Endothelial cell of umbilical vein (primary cell): ENCODE measurements around the gene SLC44A5. TPM values are rescaled to one million over a fixed set of nuclear protein-coding genes. Genes with fewer than 3 reads are reported as not detected.

ENCODE experiments used
- BruUV-seq: library from RNA; stranded (reverse); fragments of 400-500 nt; replicated peaks from 2 replicates; lab custom pipeline; 2021; lab: Mats Ljungman, UMichigan
- CTCF ChIA-PET: fragments of 300-600, 350-600 bp; sonication (Branson Sonifier 250); formaldehyde crosslinking; loops from one replicate; lab custom pipeline; 2021; ENCODE audit warnings: antibody characterized with exemption, inconsistent platforms; lab: Charles Lee
- POLR2A ChIA-PET: fragments of 300-600, 350-600 bp; sonication (Branson Sonifier 250); formaldehyde crosslinking; loops from one replicate; lab custom pipeline; 2021; ENCODE audit warnings: antibody characterized with exemption, inconsistent platforms; lab: Charles Lee
- DNase-seq: peaks from one replicate; pipeline ENCODE4 v3.0.0-alpha.2; 2011; ENCODE audit warnings: low read depth, low spot score
- FAIRE-seq: peaks from 2 replicates; lab custom pipeline; 2011; peaks lifted over from hg19 to GRCh38; lab: Jason Lieb, UNC
- H2AFZ ChIP-seq: 2 replicates; pipeline ENCODE4 v1.6.0; 2012; ENCODE audit warnings: low read depth, low read length, control low read depth, inconsistent platforms
- H3K27ac ChIP-seq: 2 replicates; pipeline ENCODE4 v1.5.1; 2011; ENCODE audit warnings: low read depth, mild to moderate bottlenecking, control low read depth, low read length, moderate library complexity; ENCODE audit not compliant: insufficient read depth
- H3K27me3 ChIP-seq, 2 experiments: 2 replicates each; pipeline versions ENCODE4 v1.6.0 to v1.6.1; 2011; ENCODE audit warnings: low read length in 2 of 2, mixed read lengths in 1 of 2; ENCODE audit not compliant: control insufficient read depth in 2 of 2, insufficient read depth in 2 of 2
- H3K36me3 ChIP-seq, 2 experiments: 2 replicates in 1 of 2; 3 replicates in 1 of 2; pipeline ENCODE4 v1.5.1; 2011; ENCODE audit warnings: low read length in 2 of 2, mild to moderate bottlenecking in 1 of 2, moderate library complexity in 1 of 2; ENCODE audit not compliant: control insufficient read depth in 2 of 2, insufficient read depth in 2 of 2; ENCODE audit errors: extremely low read depth in 1 of 2
- H3K4me1 ChIP-seq: 3 replicates; pipeline ENCODE4 v1.5.1; 2011; ENCODE audit warnings: mild to moderate bottlenecking, low read length; ENCODE audit not compliant: control insufficient read depth, insufficient read depth; ENCODE audit errors: extremely low read depth
- H3K4me2 ChIP-seq: 2 replicates; pipeline ENCODE4 v1.6.1; 2011; ENCODE audit warnings: low read length, control low read depth, mixed read lengths; ENCODE audit not compliant: insufficient read depth
- H3K4me3 ChIP-seq, 3 experiments: fragments of 200-600 bp in 1 of 3; sonication (generic), shearing (Covaris generic) in 1 of 3; replicated peaks in 1 of 3; 2 replicates each; pipeline ENCODE4 v1.5.1; 2011 to 2016; ENCODE audit warnings: control low read depth in 3 of 3, low read length in 3 of 3, mild to moderate bottlenecking in 2 of 3, inconsistent platforms in 1 of 3, low read depth in 1 of 3, moderate library complexity in 1 of 3; ENCODE audit not compliant: insufficient read depth in 1 of 3
- H3K79me2 ChIP-seq: 2 replicates; pipeline ENCODE4 v1.6.0; 2012; ENCODE audit warnings: low read length, inconsistent platforms; ENCODE audit not compliant: control insufficient read depth, insufficient read depth
- H3K9ac ChIP-seq: replicated peaks from 2 replicates; pipeline ENCODE3; 2011; ENCODE audit warnings: low read length, control low read depth; ENCODE audit not compliant: insufficient read depth; ENCODE audit errors: extremely low read depth
- H3K9me1 ChIP-seq: replicated peaks from 3 replicates; pipeline ENCODE4 v1.6.0; 2011; ENCODE audit warnings: mild to moderate bottlenecking, low read length; ENCODE audit not compliant: control insufficient read depth, insufficient read depth; ENCODE audit errors: extremely low read depth
- H3K9me3 ChIP-seq: replicated peaks from 2 replicates; pipeline ENCODE4 v1.5.1; 2012; ENCODE audit warnings: low read length, inconsistent platforms; ENCODE audit not compliant: control insufficient read depth, insufficient read depth
- H4K20me1 ChIP-seq: replicated peaks from 2 replicates; pipeline ENCODE3; 2011; ENCODE audit warnings: mild to moderate bottlenecking, low read length; ENCODE audit not compliant: control insufficient read depth, insufficient read depth; ENCODE audit errors: extremely low read depth
- EZH2 ChIP-seq: IDR thresholded peaks from 2 replicates; pipeline ENCODE4 v1.6.1; 2012; ENCODE audit warnings: borderline replicate concordance, low read depth, mild to moderate bottlenecking, moderate library complexity, low read length, inconsistent platforms; ENCODE audit not compliant: severe bottlenecking
- FOS ChIP-seq: IDR thresholded peaks from 2 replicates; pipeline ENCODE4 v1.6.1; 2011; ENCODE audit warnings: mild to moderate bottlenecking, low read length, moderate library complexity, borderline replicate concordance; ENCODE audit not compliant: insufficient read depth
- GATA2 ChIP-seq: IDR thresholded peaks from 2 replicates; pipeline ENCODE4 v1.7.0; 2011; ENCODE audit warnings: low read depth, mild to moderate bottlenecking, moderate library complexity, mixed read lengths, low read length; ENCODE audit not compliant: insufficient read length, insufficient read depth
- JUN ChIP-seq: IDR thresholded peaks from 2 replicates; pipeline ENCODE4 v1.6.1; 2011; ENCODE audit warnings: borderline replicate concordance, low read depth; ENCODE audit not compliant: insufficient read length, insufficient read depth
- MYC ChIP-seq: IDR thresholded peaks from one replicate; pipeline ENCODE4 v1.6.1; 2011; ENCODE audit warnings: mild to moderate bottlenecking, low read depth, low read length
- POLR2A ChIP-seq: IDR thresholded peaks from 2 replicates; pipeline ENCODE4 v1.6.1; 2012; ENCODE audit warnings: low read depth, mild to moderate bottlenecking, control low read depth, low read length
- POLR2AphosphoS5 ChIP-seq: IDR thresholded peaks from 2 replicates; pipeline ENCODE4 v1.6.1; 2012; ENCODE audit warnings: low read depth, mild to moderate bottlenecking, control low read depth, low read length, moderate library complexity; ENCODE audit not compliant: insufficient read depth
- dilution Hi-C: fragments of 300-500 bp; cut with MboI; formaldehyde crosslinking; loops from one replicate; pipeline ENCODE4 v1.15.0; 2019; ENCODE audit warnings: low sequenced_read_pairs; ENCODE audit not compliant: extremely low pct_ligation_motif_present
- intact Hi-C: fragments of 100-400 bp; cut with micrococcal nuclease; formaldehyde crosslinking; loops from one replicate; pipeline ENCODE4 v1.10.0; 2022
- polyA plus RNA-seq, 4 experiments: library from polyadenylated mRNA; depleted of rRNA in 3 of 4; stranded (reverse) in 3 of 4; unstranded in 1 of 4; fragments of >200 nt; gene quantifications; 2 replicates each; pipeline versions ENCODE4 v1.2.1 to v1.2.3, GENCODE V29; 2011 to 2012; ENCODE audit warnings: missing spikeins in 1 of 4
- total RNA-seq: library from RNA; stranded (reverse); gene quantifications from 2 replicates; pipeline ENCODE4 v1.2.3, GENCODE V29; 2021
- TF ChIP-seq, protein P1 (sequence below), 2 donors: IDR thresholded peaks; 1 replicate in 1 of 2; 2 replicates in 1 of 2; pipeline ENCODE4 v1.5.1; 2011; ENCODE audit warnings: low read length in 2 of 2, mild to moderate bottlenecking in 2 of 2, moderate library complexity in 2 of 2, control low read depth in 1 of 2, inconsistent platforms in 1 of 2, low read depth in 1 of 2; ENCODE audit not compliant: insufficient read depth in 1 of 2; ENCODE audit errors: extremely low read depth in 1 of 2
- TF ChIP-seq, protein P2 (sequence below): IDR thresholded peaks from 2 replicates; pipeline ENCODE4 v1.6.1; 2011; ENCODE audit not compliant: insufficient read depth, insufficient read length

The SLC44A5 gene
- total and polyA plus RNA-seq, 2 donors (not counting 3 experiments of a cell fraction or from before 2014, with no cell fraction given): 1.6 to 3.2 TPM

DNA sequence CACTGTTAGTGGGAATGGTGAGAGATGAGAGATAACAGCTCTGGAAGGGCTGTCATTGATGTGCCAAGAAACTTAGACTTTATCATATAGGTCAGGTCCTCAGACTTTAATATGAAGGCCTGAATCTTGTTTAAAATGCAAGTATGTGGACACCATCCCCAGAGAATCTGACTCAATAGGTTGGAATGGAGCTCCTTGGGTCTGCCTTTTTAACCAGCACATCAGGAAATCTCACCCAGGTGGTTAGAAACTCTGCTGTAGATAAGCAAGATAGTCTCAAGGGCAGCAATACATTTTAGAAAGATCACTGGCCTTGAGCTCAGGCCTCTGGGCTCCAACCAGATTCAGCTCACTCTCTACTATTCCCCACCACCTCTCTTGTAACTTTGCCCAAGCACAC lies 180.4 kb downstream of the SLC44A5 start:
- no peak for DNase-seq
- Histone ChIP-seq H3K9me1 (no peaks in the 10 kb centered on the region), H3K4me3 (no peak overlapping the region), H3K36me3 (no peaks in the 10 kb centered on the region), H3K79me2 (no peaks in the 10 kb centered on the region), H4K20me1 (no peaks in the 10 kb centered on the region), H3K27ac (no peak overlapping the region), H3K4me2 (no peak overlapping the region), H3K9ac (no peak overlapping the region), H2AFZ (no peak overlapping the region), H3K9me3 (no peaks in the 10 kb centered on the region), H3K27me3 (no peaks in the 10 kb centered on the region), H3K4me1 (no peaks in the 10 kb centered on the region)
- ChIA-PET CTCF (interaction anchor here (0.7 kb wide), 1 partner anchor 164 kb away, joined by 3 read pairs; no protein-coding TSS in a partner anchor), POLR2A (no interaction called here)
- dilution Hi-C loops (no loop called here), intact Hi-C loops (no loop called here)
- FAIRE-seq: no peak
- TF ChIP-seq JUN (no peak), GATA2 (no peak), MYC (no peak), EZH2 (no peak), POLR2A (no peak), POLR2AphosphoS5 (no peak), FOS (no peak)
- TF ChIP-seq, protein P1, sequence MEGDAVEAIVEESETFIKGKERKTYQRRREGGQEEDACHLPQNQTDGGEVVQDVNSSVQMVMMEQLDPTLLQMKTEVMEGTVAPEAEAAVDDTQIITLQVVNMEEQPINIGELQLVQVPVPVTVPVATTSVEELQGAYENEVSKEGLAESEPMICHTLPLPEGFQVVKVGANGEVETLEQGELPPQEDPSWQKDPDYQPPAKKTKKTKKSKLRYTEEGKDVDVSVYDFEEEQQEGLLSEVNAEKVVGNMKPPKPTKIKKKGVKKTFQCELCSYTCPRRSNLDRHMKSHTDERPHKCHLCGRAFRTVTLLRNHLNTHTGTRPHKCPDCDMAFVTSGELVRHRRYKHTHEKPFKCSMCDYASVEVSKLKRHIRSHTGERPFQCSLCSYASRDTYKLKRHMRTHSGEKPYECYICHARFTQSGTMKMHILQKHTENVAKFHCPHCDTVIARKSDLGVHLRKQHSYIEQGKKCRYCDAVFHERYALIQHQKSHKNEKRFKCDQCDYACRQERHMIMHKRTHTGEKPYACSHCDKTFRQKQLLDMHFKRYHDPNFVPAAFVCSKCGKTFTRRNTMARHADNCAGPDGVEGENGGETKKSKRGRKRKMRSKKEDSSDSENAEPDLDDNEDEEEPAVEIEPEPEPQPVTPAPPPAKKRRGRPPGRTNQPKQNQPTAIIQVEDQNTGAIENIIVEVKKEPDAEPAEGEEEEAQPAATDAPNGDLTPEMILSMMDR (IDR thresholded peaks at IDR 0.05; ENCODE audit: extremely low read depth in 1 of 2, insufficient read depth in 1 of 2, low read depth in 1 of 2, low read length in 2 of 2): no peak
- TF ChIP-seq, protein P2, sequence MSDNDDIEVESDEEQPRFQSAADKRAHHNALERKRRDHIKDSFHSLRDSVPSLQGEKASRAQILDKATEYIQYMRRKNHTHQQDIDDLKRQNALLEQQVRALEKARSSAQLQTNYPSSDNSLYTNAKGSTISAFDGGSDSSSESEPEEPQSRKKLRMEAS: no peak
- BruUV-seq: no TSS peak
